Suprapubic skin (tissue), 3 donors: ENCODE data around the gene PPP2R2B.

Source experiments
- CTCF ChIP-seq, 2 donors: fragments of 200-600 bp in 1 of 2; fragments of 450-650 bp in 1 of 2; sonication (generic) in 1 of 2; IDR thresholded peaks; one replicate each; pipeline ENCODE4 v1.5.1; 2016 to 2019; ENCODE audit warnings: antibody characterized with exemption in 2 of 2, mild to moderate bottlenecking in 1 of 2, moderate library complexity in 1 of 2
- EP300 ChIP-seq: sonication (generic); formaldehyde crosslinking; IDR thresholded peaks from one replicate; pipeline ENCODE4 v1.6.1; 2017; ENCODE audit warnings: antibody characterized with exemption

- TF ChIP-seq EP300 = no peak
- TF ChIP-seq CTCF (IDR thresholded peaks at IDR 0.05) = no peak
These were observed 63.1 kb downstream of the PPP2R2B start for GRCh38 chr5:146815411-146815810.
